OCI-LY7 (cell line): ENCODE measurements around the gene ADRA2A. TPM values are rescaled to one million over a fixed set of nuclear protein-coding genes. Genes with fewer than 3 reads are reported as not detected.

Experiments
- BruUV-seq: library from RNA; stranded (reverse); fragments of 400-500 nt; replicated peaks from 2 replicates; lab custom pipeline; 2021; lab: Mats Ljungman, UMichigan
- CTCF ChIA-PET: fragments of 300-600 bp; sonication (Branson Sonifier 250); formaldehyde crosslinking; loops from one replicate; lab custom pipeline; 2022; ENCODE audit warnings: antibody characterized with exemption; ENCODE audit not compliant: unreplicated experiment; lab: Charles Lee
- POLR2A ChIA-PET: fragments of 300-600 bp; sonication (Branson Sonifier 250); formaldehyde crosslinking; loops from one replicate; lab custom pipeline; 2022; ENCODE audit warnings: antibody characterized with exemption; lab: Charles Lee
- DNase-seq: peaks from one replicate; pipeline ENCODE4 v3.0.0-alpha.2; 2015; ENCODE audit warnings: low spot score
- H2AFZ ChIP-seq: fragments of 200-600 bp; sonication (generic), shearing (Covaris generic); 2 replicates; pipeline ENCODE4 v1.6.1; 2014; ENCODE audit warnings: mild to moderate bottlenecking, antibody characterized with exemption, low read length, moderate library complexity
- H3K27ac ChIP-seq: fragments of 200-600 bp; sonication (generic); 2 replicates; pipeline ENCODE4 v1.5.1; 2014; ENCODE audit warnings: mixed run types, low read depth, mild to moderate bottlenecking, moderate library complexity, low read length, inconsistent platforms; ENCODE audit not compliant: poor library complexity, severe bottlenecking
- H3K36me3 ChIP-seq: fragments of 200-600 bp; sonication (generic); 2 replicates; pipeline ENCODE4 v1.6.1; 2014; ENCODE audit warnings: mild to moderate bottlenecking, antibody characterized with exemption, low read length, moderate library complexity, mixed read lengths; ENCODE audit not compliant: insufficient read depth
- H3K4me1 ChIP-seq: fragments of 200-600 bp; sonication (generic); 2 replicates; pipeline ENCODE4 v1.5.1; 2014; ENCODE audit warnings: mild to moderate bottlenecking, low read length; ENCODE audit not compliant: insufficient read depth, poor library complexity, severe bottlenecking
- H3K4me2 ChIP-seq: fragments of 200-600 bp; sonication (generic); 2 replicates; pipeline ENCODE4 v1.6.1; 2014; ENCODE audit warnings: mild to moderate bottlenecking, low read length
- H3K4me3 ChIP-seq: fragments of 200-600 bp; sonication (generic); 2 replicates; pipeline ENCODE4 v1.5.1; 2014; ENCODE audit warnings: mild to moderate bottlenecking, low read depth, low read length; ENCODE audit not compliant: poor library complexity, severe bottlenecking
- H3K79me2 ChIP-seq: fragments of 200-600 bp; sonication (generic); 2 replicates; pipeline ENCODE4 v1.6.1; 2016; ENCODE audit warnings: low read depth, mild to moderate bottlenecking, low read length, moderate library complexity, mixed read lengths; ENCODE audit not compliant: insufficient read depth
- H3K9me2 ChIP-seq: fragments of 200-600 bp; sonication (generic); 2 replicates; pipeline ENCODE4 v1.6.1; 2016; ENCODE audit warnings: mild to moderate bottlenecking, low read length, mixed read lengths; ENCODE audit not compliant: insufficient read depth
- H3K9me3 ChIP-seq: fragments of 200-600 bp; sonication (generic); 2 replicates; pipeline ENCODE4 v1.6.1; 2014; ENCODE audit warnings: mild to moderate bottlenecking, mixed run types, low read length, mixed read lengths
- H4K20me1 ChIP-seq: fragments of 200-600 bp; sonication (generic); 2 replicates; pipeline ENCODE4 v1.6.1; 2014; ENCODE audit warnings: mild to moderate bottlenecking, antibody characterized with exemption, low read length, moderate library complexity, mixed read lengths; ENCODE audit not compliant: insufficient read depth
- EZH2phosphoT487 ChIP-seq: fragments of 200-600 bp; sonication (generic); IDR thresholded peaks from 2 replicates; pipeline ENCODE4 v1.6.1; 2018; ENCODE audit warnings: low read depth, borderline replicate concordance, mild to moderate bottlenecking, mixed run types, antibody characterized with exemption, low read length, moderate library complexity, mixed read lengths
- intact Hi-C: fragments of 100-400 bp; cut with micrococcal nuclease; formaldehyde crosslinking; loops from one replicate; pipeline ENCODE4 v1.10.0; 2022; ENCODE audit not compliant: unreplicated experiment
- total RNA-seq, 2 experiments: library from RNA; depleted of rRNA in 1 of 2; stranded (reverse); fragments of >200 nt in 1 of 2; shearing (Covaris generic) in 1 of 2; gene quantifications; 2 replicates each; pipeline ENCODE4 v1.2.3, GENCODE V29; 2014 to 2022
- TF ChIP-seq, protein P1 (sequence below): fragments of 200-600 bp; sonication (generic); conservative IDR thresholded peaks from 2 replicates; pipeline ENCODE4 v1.5.1; 2014; ENCODE audit warnings: mild to moderate bottlenecking, antibody characterized with exemption, low read length, moderate library complexity, mixed read lengths

The ADRA2A gene
- total RNA-seq, 2 experiments from 2014 or later, result 0.06 TPM; not detected in 1

DNA sequence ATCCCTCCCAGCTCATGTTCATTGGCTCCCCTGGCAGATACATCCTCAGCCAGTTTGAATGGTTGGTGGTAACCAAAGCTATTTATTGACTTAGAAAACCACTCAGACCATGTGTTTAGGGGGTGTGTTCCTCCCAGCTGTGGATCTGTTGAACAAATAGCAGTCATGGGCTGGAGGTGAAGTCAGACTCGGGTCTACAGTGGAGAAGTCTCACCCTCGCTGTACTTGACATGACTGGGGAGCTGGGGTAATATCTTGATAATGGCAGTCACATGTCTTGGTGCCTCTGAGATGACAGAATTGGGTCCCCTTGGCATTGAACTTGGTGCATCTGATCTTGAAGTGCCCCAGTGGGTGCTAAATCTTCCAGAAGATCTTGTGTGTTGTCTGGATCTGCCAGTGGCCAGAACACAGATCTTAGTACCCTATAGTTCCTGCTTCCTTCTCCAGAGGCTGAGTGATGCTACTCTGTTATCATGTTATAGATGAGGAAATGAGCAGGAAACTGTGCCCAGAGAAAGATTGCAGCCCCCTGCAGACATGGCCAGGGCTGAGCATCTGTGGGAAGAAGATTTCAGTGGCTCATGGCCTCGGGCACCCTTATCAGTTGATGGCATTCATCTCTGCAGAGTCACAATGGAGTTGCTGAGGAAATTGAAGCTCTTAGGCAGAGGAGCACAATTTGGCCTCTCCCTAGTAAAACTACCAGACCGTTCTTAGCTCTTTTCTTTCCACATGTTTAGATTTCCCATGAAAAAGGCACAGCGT lies 50.4 kb downstream of the ADRA2A start:
- intact Hi-C loops, result no loop called here

DNA sequence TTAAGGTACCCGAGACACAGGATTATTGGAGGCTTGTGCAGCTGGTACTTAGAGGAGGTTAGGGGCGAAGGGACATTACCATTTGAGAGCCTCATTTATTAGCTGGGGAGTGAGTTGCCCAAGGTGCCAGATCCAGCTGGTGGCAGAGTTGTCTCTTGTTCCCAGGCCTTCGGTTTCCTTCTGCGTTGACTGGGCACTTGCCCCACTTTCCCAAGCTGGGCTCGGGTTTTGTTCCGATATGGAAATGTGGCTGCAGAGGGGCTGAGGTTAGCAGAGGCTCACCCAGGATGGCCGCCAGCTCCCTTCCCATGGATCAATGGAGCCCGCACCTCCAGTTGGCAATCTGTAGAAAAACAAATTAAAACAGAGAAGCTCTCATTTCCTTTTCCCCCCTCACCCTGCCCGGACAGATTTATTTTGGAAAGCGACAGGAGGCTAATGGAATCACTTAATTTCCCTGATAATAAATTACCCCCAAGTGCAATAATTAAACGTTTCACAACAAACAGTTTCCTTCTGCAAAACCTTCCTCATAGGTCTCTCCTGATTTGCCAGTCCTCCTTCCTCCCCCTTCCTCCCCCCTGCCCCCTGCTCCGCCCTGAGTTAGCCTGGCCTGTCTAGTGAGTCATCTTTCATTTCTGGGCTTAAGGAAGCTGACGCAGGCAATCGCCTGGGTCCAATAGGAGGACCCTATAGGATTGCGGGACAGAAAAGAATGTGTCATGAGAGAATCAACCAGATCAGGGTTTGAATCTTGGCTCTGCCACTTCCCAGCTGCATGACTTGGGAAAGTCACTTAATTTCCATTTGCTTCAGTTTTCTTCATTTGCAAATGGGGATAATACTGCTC lies 51.7 kb downstream of the ADRA2A start:
- no peaks in the 10 kb centered on the region for H3K4me1 ChIP-seq

More for the DNA sequence above, 50.4 kb downstream of the ADRA2A start:
- H3K4me1 ChIP-seq, result no peaks in the 10 kb centered on the region
- ChIA-PET POLR2A (no interaction called here), CTCF (no interaction called here)
- no peaks in the 10 kb centered on the region for H3K9me3 ChIP-seq
- H3K4me3 ChIP-seq, result no peak overlapping the region
- H3K79me2 ChIP-seq, result no peaks in the 10 kb centered on the region
- no peaks in the 10 kb centered on the region for H3K36me3 ChIP-seq
- no peak overlapping the region for H2AFZ ChIP-seq
- H4K20me1 ChIP-seq, result no peaks in the 10 kb centered on the region
- BruUV-seq, result no TSS peak
- DNase-seq, result no peak
- no peaks in the 10 kb centered on the region for H3K9me2 ChIP-seq
- no peak overlapping the region for H3K4me2 ChIP-seq
- TF ChIP-seq, protein P1, sequence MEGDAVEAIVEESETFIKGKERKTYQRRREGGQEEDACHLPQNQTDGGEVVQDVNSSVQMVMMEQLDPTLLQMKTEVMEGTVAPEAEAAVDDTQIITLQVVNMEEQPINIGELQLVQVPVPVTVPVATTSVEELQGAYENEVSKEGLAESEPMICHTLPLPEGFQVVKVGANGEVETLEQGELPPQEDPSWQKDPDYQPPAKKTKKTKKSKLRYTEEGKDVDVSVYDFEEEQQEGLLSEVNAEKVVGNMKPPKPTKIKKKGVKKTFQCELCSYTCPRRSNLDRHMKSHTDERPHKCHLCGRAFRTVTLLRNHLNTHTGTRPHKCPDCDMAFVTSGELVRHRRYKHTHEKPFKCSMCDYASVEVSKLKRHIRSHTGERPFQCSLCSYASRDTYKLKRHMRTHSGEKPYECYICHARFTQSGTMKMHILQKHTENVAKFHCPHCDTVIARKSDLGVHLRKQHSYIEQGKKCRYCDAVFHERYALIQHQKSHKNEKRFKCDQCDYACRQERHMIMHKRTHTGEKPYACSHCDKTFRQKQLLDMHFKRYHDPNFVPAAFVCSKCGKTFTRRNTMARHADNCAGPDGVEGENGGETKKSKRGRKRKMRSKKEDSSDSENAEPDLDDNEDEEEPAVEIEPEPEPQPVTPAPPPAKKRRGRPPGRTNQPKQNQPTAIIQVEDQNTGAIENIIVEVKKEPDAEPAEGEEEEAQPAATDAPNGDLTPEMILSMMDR, result no peak
- no peak for TF ChIP-seq EZH2phosphoT487
- no peak overlapping the region for H3K27ac ChIP-seq

More for the DNA sequence above, 51.7 kb downstream of the ADRA2A start:
- no peak for DNase-seq
- Histone ChIP-seq H3K27ac (no peak overlapping the region), H3K9me3 (no peaks in the 10 kb centered on the region), H3K9me2 (no peaks in the 10 kb centered on the region), H3K4me2 (no peak overlapping the region), H3K79me2 (no peaks in the 10 kb centered on the region), H4K20me1 (no peaks in the 10 kb centered on the region), H3K4me3 (no peak overlapping the region), H3K36me3 (no peaks in the 10 kb centered on the region), H2AFZ (no peak overlapping the region)
- no TSS peak for BruUV-seq
- TF ChIP-seq, protein P1, result no peak
- no peak for TF ChIP-seq EZH2phosphoT487
- ChIA-PET CTCF (no interaction called here), POLR2A (interaction anchor here (0.6 kb wide), 2 partner anchors 10 to 1116 kb away, joined by 3 read pairs; no protein-coding TSS in a partner anchor)
- intact Hi-C loops, result no loop called here
